Measurements from ENCODE around the gene CD300LB.

DNA sequence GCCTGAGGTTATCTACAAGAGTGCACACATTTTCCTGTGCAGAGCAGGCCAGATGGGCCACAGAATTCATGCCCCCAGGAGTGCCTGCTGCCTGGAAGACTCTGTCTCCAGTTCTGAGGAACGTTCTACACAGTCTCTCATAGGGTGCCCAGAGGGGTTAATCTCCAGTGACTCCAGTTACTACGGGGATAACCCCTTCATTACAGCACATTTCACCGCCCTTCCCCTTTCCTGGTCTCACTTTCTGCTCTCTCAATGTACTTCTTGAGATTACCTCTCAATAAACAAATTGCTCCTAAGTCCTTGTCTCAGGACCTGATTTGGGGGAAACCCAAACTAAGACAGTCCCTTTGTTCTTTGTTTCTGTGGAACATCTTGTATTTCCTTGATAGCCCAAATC is 30.3 kb upstream of the CD300LB start:
- TF ChIP-seq, protein P1, sequence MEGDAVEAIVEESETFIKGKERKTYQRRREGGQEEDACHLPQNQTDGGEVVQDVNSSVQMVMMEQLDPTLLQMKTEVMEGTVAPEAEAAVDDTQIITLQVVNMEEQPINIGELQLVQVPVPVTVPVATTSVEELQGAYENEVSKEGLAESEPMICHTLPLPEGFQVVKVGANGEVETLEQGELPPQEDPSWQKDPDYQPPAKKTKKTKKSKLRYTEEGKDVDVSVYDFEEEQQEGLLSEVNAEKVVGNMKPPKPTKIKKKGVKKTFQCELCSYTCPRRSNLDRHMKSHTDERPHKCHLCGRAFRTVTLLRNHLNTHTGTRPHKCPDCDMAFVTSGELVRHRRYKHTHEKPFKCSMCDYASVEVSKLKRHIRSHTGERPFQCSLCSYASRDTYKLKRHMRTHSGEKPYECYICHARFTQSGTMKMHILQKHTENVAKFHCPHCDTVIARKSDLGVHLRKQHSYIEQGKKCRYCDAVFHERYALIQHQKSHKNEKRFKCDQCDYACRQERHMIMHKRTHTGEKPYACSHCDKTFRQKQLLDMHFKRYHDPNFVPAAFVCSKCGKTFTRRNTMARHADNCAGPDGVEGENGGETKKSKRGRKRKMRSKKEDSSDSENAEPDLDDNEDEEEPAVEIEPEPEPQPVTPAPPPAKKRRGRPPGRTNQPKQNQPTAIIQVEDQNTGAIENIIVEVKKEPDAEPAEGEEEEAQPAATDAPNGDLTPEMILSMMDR (optimal IDR thresholded peaks at IDR 0.05 in 1 of 3, IDR thresholded peaks at IDR 0.05 in 1 of 3, conservative IDR thresholded peaks at IDR 0.05 in 1 of 3; ENCODE audit: extremely low read depth in 1 of 3, insufficient read depth in 2 of 3, low read length in 3 of 3): no peak
- no peak for TF ChIP-seq EZH2 (IDR thresholded peaks at IDR 0.05; ENCODE audit: low read length)

All from keratinocyte (primary cell).